Neural cell (in vitro differentiated cells): ENCODE results near the gene NMNAT3. TPM values are rescaled to one million over a fixed set of nuclear protein-coding genes. Genes with fewer than 3 reads are reported as not detected.

Experiments
- H2AFZ ChIP-seq: fragments of 200-600, 300-800 bp; sonication (generic), shearing (Covaris generic); 2 replicates; pipeline ENCODE4 v1.6.0; 2014; ENCODE audit warnings: low read depth, mild to moderate bottlenecking, antibody characterized with exemption, low read length, moderate library complexity
- H3F3A ChIP-seq: fragments of 200-600 bp; shearing (Covaris generic); 2 replicates; pipeline ENCODE4 v1.6.1; 2016; ENCODE audit warnings: mild to moderate bottlenecking, moderate library complexity, mixed read lengths, antibody characterized with exemption, low read length; ENCODE audit not compliant: insufficient read depth, poor library complexity, severe bottlenecking
- H3K27ac ChIP-seq: fragments of 200-600, 300-800 bp; sonication (generic), shearing (Covaris generic); 2 replicates; pipeline ENCODE4 v1.5.1; 2014; ENCODE audit warnings: mild to moderate bottlenecking, low read length, moderate library complexity
- H3K27me3 ChIP-seq: fragments of 300-800, 200-600 bp; sonication (generic), shearing (Covaris generic); 2 replicates; pipeline ENCODE4 v1.6.0; 2014; ENCODE audit warnings: mild to moderate bottlenecking, low read depth, low read length, moderate library complexity; ENCODE audit not compliant: insufficient read depth
- H3K36me3 ChIP-seq: fragments of 300-800, 200-600 bp; sonication (generic), shearing (Covaris generic); 2 replicates; pipeline ENCODE4 v1.5.1; 2014; ENCODE audit warnings: mild to moderate bottlenecking, antibody characterized with exemption, low read length, moderate library complexity; ENCODE audit not compliant: insufficient read depth
- H3K4me2 ChIP-seq: fragments of 300-800, 200-600 bp; sonication (generic), shearing (Covaris generic); 2 replicates; pipeline ENCODE4 v1.6.0; 2014; ENCODE audit warnings: mild to moderate bottlenecking, low read length
- H3K4me3 ChIP-seq: fragments of 300-800, 200-600 bp; sonication (generic), shearing (Covaris generic); 2 replicates; pipeline ENCODE4 v1.5.1; 2014; ENCODE audit warnings: mild to moderate bottlenecking, low read length, moderate library complexity
- H3K79me2 ChIP-seq: fragments of 200-600 bp; shearing (Covaris generic); replicated peaks from 2 replicates; pipeline ENCODE4 v1.6.0; 2014; ENCODE audit warnings: mild to moderate bottlenecking, low read length, moderate library complexity; ENCODE audit not compliant: insufficient read depth
- H3K9ac ChIP-seq: fragments of 300-800, 200-600 bp; sonication (generic), shearing (Covaris generic); 2 replicates; pipeline ENCODE4 v1.6.1; 2016; ENCODE audit warnings: mild to moderate bottlenecking, low read length, mixed read lengths
- H3K9me2 ChIP-seq: fragments of 200-600 bp; shearing (Covaris generic); 2 replicates; pipeline ENCODE4 v1.6.1; 2016; ENCODE audit warnings: mild to moderate bottlenecking, low read length, mixed read lengths; ENCODE audit not compliant: insufficient read depth
- H3K9me3 ChIP-seq: fragments of 200-600, 300-800 bp; sonication (generic), shearing (Covaris generic); 2 replicates; pipeline ENCODE4 v1.6.1; 2016; ENCODE audit warnings: mild to moderate bottlenecking, mixed run types, low read length, moderate library complexity, mixed read lengths
- H4K20me1 ChIP-seq: fragments of 200-600 bp; shearing (Covaris generic); 2 replicates; pipeline ENCODE4 v1.6.1; 2016; ENCODE audit warnings: mild to moderate bottlenecking, mixed run types; ENCODE audit not compliant: insufficient read depth
- CTCF ChIP-seq: fragments of 450-650 bp; IDR thresholded peaks from 2 replicates; pipeline ENCODE4 v1.5.1; 2014; ENCODE audit warnings: antibody characterized with exemption, mild to moderate bottlenecking, moderate library complexity; ENCODE audit not compliant: poor library complexity, severe bottlenecking
- EP300 ChIP-seq: fragments of 450-650 bp; conservative IDR thresholded peaks from 2 replicates; pipeline ENCODE4 v1.6.1; 2014; ENCODE audit warnings: antibody characterized with exemption, mild to moderate bottlenecking, moderate library complexity; ENCODE audit not compliant: poor library complexity, severe bottlenecking
- EZH2 ChIP-seq: fragments of 200-600, 300-800 bp; shearing (Covaris generic), sonication (generic); IDR thresholded peaks from 2 replicates; pipeline ENCODE4 v1.6.1; 2014; ENCODE audit warnings: antibody characterized with exemption, low read length, borderline replicate concordance, mild to moderate bottlenecking; ENCODE audit not compliant: insufficient read depth, poor library complexity, severe bottlenecking
- MXI1 ChIP-seq: fragments of 450-650 bp; conservative IDR thresholded peaks from 2 replicates; pipeline ENCODE4 v1.6.1; 2014; ENCODE audit warnings: antibody characterized with exemption, mild to moderate bottlenecking; ENCODE audit not compliant: poor library complexity, severe bottlenecking
- POLR2AphosphoS5 ChIP-seq: IDR thresholded peaks from 2 replicates; pipeline ENCODE4 v1.6.1; 2012
- RAD21 ChIP-seq: fragments of 450-650 bp; conservative IDR thresholded peaks from 2 replicates; pipeline ENCODE4 v1.6.1; 2014; ENCODE audit warnings: antibody characterized with exemption, mild to moderate bottlenecking, moderate library complexity
- REST ChIP-seq: IDR thresholded peaks from 2 replicates; pipeline ENCODE4 v1.6.1; 2012; ENCODE audit warnings: borderline replicate concordance
- SMC3 ChIP-seq: fragments of 450-650 bp; conservative IDR thresholded peaks from 2 replicates; pipeline ENCODE4 v1.6.1; 2014; ENCODE audit warnings: antibody characterized with exemption, mild to moderate bottlenecking, moderate library complexity; ENCODE audit not compliant: poor library complexity
- TAF1 ChIP-seq: IDR thresholded peaks from 2 replicates; pipeline ENCODE4 v1.6.1; 2012; ENCODE audit warnings: low read depth
- polyA plus RNA-seq: library from polyadenylated mRNA; depleted of rRNA; stranded (reverse); fragments of >200 nt; gene quantifications from 2 replicates; pipeline ENCODE4 v1.2.3, GENCODE V29; 2014

NMNAT3 gene
- polyA plus RNA-seq, 1 donor from 2014 or later, result 2.3 TPM

GRCh38 chr3:139668332-139668731 lies 9.4 kb downstream of the NMNAT3 start:
- Histone ChIP-seq H4K20me1 (no peaks in the 10 kb centered on the region), H3F3A (peaks cover 6% of the 10 kb centered on the region), H2AFZ (no peak overlapping the region), H3K27me3 (no peaks in the 10 kb centered on the region), H3K4me2 (no peak overlapping the region), H3K9ac (no peak overlapping the region), H3K4me3 (no peak overlapping the region), H3K36me3 (no peaks in the 10 kb centered on the region), H3K79me2 (no peaks in the 10 kb centered on the region), H3K27ac (no peak overlapping the region), H3K9me3 (no peaks in the 10 kb centered on the region), H3K9me2 (no peaks in the 10 kb centered on the region)
- TF ChIP-seq REST (no peak), EZH2 (no peak), RAD21 (no peak), TAF1 (no peak), CTCF (no peak), MXI1 (no peak), POLR2AphosphoS5 (no peak), EP300 (no peak), SMC3 (no peak)

- H4K20me1 ChIP-seq, result no peaks in the 10 kb centered on the region
- H3K27me3 ChIP-seq, result no peaks in the 10 kb centered on the region
- TF ChIP-seq REST (no peak), SMC3 (no peak), POLR2AphosphoS5 (no peak), MXI1 (no peak), EP300 (no peak), CTCF (no peak), RAD21 (no peak), TAF1 (no peak), EZH2 (no peak)
- no peak overlapping the region for H3K4me2 ChIP-seq
- H2AFZ ChIP-seq, result no peak overlapping the region
- no peak overlapping the region for H3K4me3 ChIP-seq
- H3K9ac ChIP-seq, result no peak overlapping the region
- no peaks in the 10 kb centered on the region for H3K79me2 ChIP-seq
- no peak overlapping the region for H3K27ac ChIP-seq
- H3F3A ChIP-seq, result no peaks in the 10 kb centered on the region
- no peaks in the 10 kb centered on the region for H3K9me3 ChIP-seq
- H3K36me3 ChIP-seq, result no peaks in the 10 kb centered on the region
- H3K9me2 ChIP-seq, result no peaks in the 10 kb centered on the region
Measured at GRCh38 chr3:139664958-139665357, 12.8 kb downstream of the NMNAT3 start.
